HCT116 (cell line): ENCODE data around the gene GLTP. TPM values are rescaled to one million over a fixed set of nuclear protein-coding genes. Genes with fewer than 3 reads are reported as not detected.

Experiments
- ATAC-seq: fragments of 200-7000 bp; cut with Tn5 transposase; 2 replicates; pipeline ENCODE4 v1.9.1; 2020; ENCODE audit warnings: mild to moderate bottlenecking, moderate library complexity
- BruUV-seq: library from RNA; stranded (reverse); fragments of 400-500 nt; replicated peaks from 2 replicates; lab custom pipeline; 2021; lab: Mats Ljungman, UMichigan
- CTCF ChIA-PET: fragments of 300-600 bp; sonication (Branson Sonifier 250); formaldehyde crosslinking; loops from one replicate; lab custom pipeline; 2021; ENCODE audit warnings: antibody characterized with exemption; lab: Charles Lee
- POLR2A ChIA-PET: fragments of 300-600, 350-600 bp; sonication (Branson Sonifier 250); formaldehyde crosslinking; loops from one replicate; lab custom pipeline; 2021; ENCODE audit warnings: antibody characterized with exemption; lab: Charles Lee
- RAD21 ChIA-PET, 2 experiments: fragments of 300-600 bp; sonication (Branson Sonifier 250); formaldehyde crosslinking; loops; one replicate each; lab custom pipeline; 2023; ENCODE audit warnings: low total read pairs in 2 of 2; ENCODE audit not compliant: uncharacterized antibody in 2 of 2, unreplicated experiment in 2 of 2, low non-redundant PET in 1 of 2; lab: Charles Lee
- DNase-seq: peaks from one replicate; pipeline ENCODE4 v3.0.0-alpha.2; 2010; ENCODE audit warnings: low read depth, low spot score
- H2AFZ ChIP-seq: fragments of 200-600 bp; shearing (Covaris generic), sonication (generic); 2 replicates; pipeline ENCODE4 v1.6.1; 2017; ENCODE audit warnings: low read depth, mixed run types, mixed read lengths, antibody characterized with exemption, low read length; ENCODE audit not compliant: poor library complexity, severe bottlenecking
- H3K27ac ChIP-seq: 2 replicates; pipeline ENCODE4 v1.5.1; 2012; ENCODE audit warnings: low read depth, low read length
- H3K27me3 ChIP-seq: fragments of 200-600 bp; sonication (generic); 2 replicates; pipeline ENCODE4 v1.6.1; 2016; ENCODE audit warnings: mixed run types, low read length, mixed read lengths; ENCODE audit not compliant: insufficient read depth
- H3K36me3 ChIP-seq, 2 experiments: fragments of 200-500 bp in 1 of 2; fragments of 200-600 bp in 1 of 2; sonication (Bioruptor generic) in 1 of 2; sonication (generic) in 1 of 2; 2 replicates each; pipeline versions ENCODE4 v1.5.1 to v1.6.1; 2014 to 2016; ENCODE audit warnings: low read length in 2 of 2, inconsistent platforms in 1 of 2, mixed read lengths in 1 of 2, mixed run types in 1 of 2; ENCODE audit not compliant: insufficient read depth in 2 of 2, control insufficient read depth in 1 of 2
- H3K4me1 ChIP-seq, 2 experiments: fragments of 200-600 bp in 1 of 2; sonication (generic) in 1 of 2; 2 replicates each; pipeline versions ENCODE4 v1.5.1 to v1.6.1; 2012 to 2017; ENCODE audit warnings: low read length in 2 of 2, inconsistent platforms in 1 of 2, mild to moderate bottlenecking in 1 of 2, mixed read lengths in 1 of 2, mixed run types in 1 of 2, moderate library complexity in 1 of 2; ENCODE audit not compliant: insufficient read depth in 2 of 2, control insufficient read depth in 1 of 2
- H3K4me2 ChIP-seq: fragments of 200-600 bp; sonication (generic); 2 replicates; pipeline ENCODE4 v1.6.1; 2017; ENCODE audit warnings: mixed run types, low read length, mixed read lengths
- H3K4me3 ChIP-seq, 2 experiments: fragments of 200-600 bp in 1 of 2; sonication (generic) in 1 of 2; replicated peaks in 1 of 2; 2 replicates each; pipeline ENCODE4 v1.5.1; 2011 to 2016; ENCODE audit warnings: low read length in 2 of 2, control low read depth in 1 of 2, low read depth in 1 of 2, mild to moderate bottlenecking in 1 of 2, mixed read lengths in 1 of 2, mixed run types in 1 of 2
- H3K79me2 ChIP-seq: fragments of 200-600 bp; sonication (generic); 2 replicates; pipeline ENCODE4 v1.6.1; 2017; ENCODE audit warnings: mild to moderate bottlenecking, mixed run types, low read length, moderate library complexity, mixed read lengths; ENCODE audit not compliant: insufficient read depth
- H3K9ac ChIP-seq: fragments of 200-600 bp; sonication (generic); 2 replicates; pipeline ENCODE4 v1.6.1; 2016; ENCODE audit warnings: low read length, mixed read lengths
- H3K9me2 ChIP-seq: fragments of 200-600 bp; sonication (generic), shearing (Covaris generic); 2 replicates; pipeline ENCODE4 v1.6.1; 2017; ENCODE audit warnings: mixed run types, mild to moderate bottlenecking, moderate library complexity; ENCODE audit not compliant: insufficient read depth
- H3K9me3 ChIP-seq, 2 experiments: fragments of 200-500 bp in 1 of 2; fragments of 200-600 bp in 1 of 2; sonication (Bioruptor generic) in 1 of 2; sonication (generic) in 1 of 2; 2 replicates each; pipeline ENCODE4 v1.6.1; 2014 to 2017; ENCODE audit warnings: low read length in 2 of 2, mixed read lengths in 2 of 2, inconsistent platforms in 1 of 2, low read depth in 1 of 2, mild to moderate bottlenecking in 1 of 2, mixed run types in 1 of 2, moderate library complexity in 1 of 2; ENCODE audit not compliant: control insufficient read depth in 1 of 2, insufficient read depth in 1 of 2
- H4K20me1 ChIP-seq: fragments of 200-600 bp; sonication (generic), shearing (Covaris generic); 2 replicates; pipeline ENCODE4 v1.6.1; 2017; ENCODE audit warnings: mixed run types, mild to moderate bottlenecking, moderate library complexity; ENCODE audit not compliant: insufficient read depth
- ATF3 ChIP-seq: IDR thresholded peaks from 2 replicates; pipeline ENCODE4 v1.6.1; 2012
- CTCF ChIP-seq, 3 experiments: fragments of 200-600 bp in 1 of 3; sonication (generic) in 1 of 3; IDR thresholded peaks in 2 of 3; conservative IDR thresholded peaks in 1 of 3; 2 replicates each; pipeline ENCODE4 v1.5.1; 2012 to 2017; ENCODE audit warnings: low read depth in 2 of 3, low read length in 2 of 3, antibody characterized with exemption in 1 of 3, borderline replicate concordance in 1 of 3, control low read depth in 1 of 3, mild to moderate bottlenecking in 1 of 3, mixed read lengths in 1 of 3, mixed run types in 1 of 3, moderate library complexity in 1 of 3; ENCODE audit not compliant: insufficient read depth in 1 of 3
- EGR1 ChIP-seq: IDR thresholded peaks from 2 replicates; pipeline ENCODE4 v1.6.1; 2012; ENCODE audit warnings: low read depth
- ELF1 ChIP-seq: IDR thresholded peaks from 2 replicates; pipeline ENCODE4 v1.6.1; 2012; ENCODE audit warnings: low read depth, borderline replicate concordance
- EZH2 ChIP-seq: fragments of 200-600 bp; sonication (generic); IDR thresholded peaks from 2 replicates; pipeline ENCODE4 v1.6.1; 2017; ENCODE audit warnings: antibody characterized with exemption, mixed run types
- EZH2phosphoT487 ChIP-seq: fragments of 200-600 bp; IDR thresholded peaks from 2 replicates; pipeline ENCODE4 v1.6.1; 2018; ENCODE audit warnings: antibody characterized with exemption, borderline replicate concordance
- FOSL1 ChIP-seq: IDR thresholded peaks from 2 replicates; pipeline ENCODE4 v1.6.1; 2012; ENCODE audit warnings: low read depth
- JUND ChIP-seq: IDR thresholded peaks from 2 replicates; pipeline ENCODE4 v1.6.1; 2012
- POLR2A ChIP-seq: IDR thresholded peaks from 2 replicates; pipeline ENCODE4 v1.7.0; 2011; ENCODE audit warnings: borderline replicate concordance; ENCODE audit not compliant: insufficient read depth, insufficient read length; ENCODE audit errors: extremely low read depth
- POLR2AphosphoS5 ChIP-seq: IDR thresholded peaks from 2 replicates; pipeline ENCODE4 v1.6.1; 2011; ENCODE audit warnings: mild to moderate bottlenecking, low read depth, low read length, moderate library complexity
- SIN3A ChIP-seq: IDR thresholded peaks from 2 replicates; pipeline ENCODE4 v1.6.1; 2012; ENCODE audit warnings: low read depth
- SP1 ChIP-seq: IDR thresholded peaks from 2 replicates; pipeline ENCODE4 v1.6.1; 2012; ENCODE audit warnings: low read depth
- SRF ChIP-seq: IDR thresholded peaks from 2 replicates; pipeline ENCODE4 v1.6.1; 2012; ENCODE audit warnings: low read depth
- TCF7L2 ChIP-seq: IDR thresholded peaks from 2 replicates; pipeline ENCODE4 v1.7.0; 2011; ENCODE audit warnings: borderline replicate concordance, inconsistent platforms; ENCODE audit not compliant: insufficient read depth, insufficient read length; ENCODE audit errors: extremely low read depth
- YY1 ChIP-seq: IDR thresholded peaks from 2 replicates; pipeline ENCODE4 v1.6.1; 2011; ENCODE audit warnings: low read length, low read depth, moderate library complexity, mild to moderate bottlenecking; ENCODE audit not compliant: insufficient replicate concordance; ENCODE audit errors: extremely low read depth
- ZFX ChIP-seq: fragments of 450-650 bp; IDR thresholded peaks from 2 replicates; pipeline ENCODE4 v1.6.1; 2017
- ZNF274 ChIP-seq: fragments of 200-500 bp; sonication (Bioruptor generic); IDR thresholded peaks from 2 replicates; pipeline ENCODE4 v1.6.1; 2014; ENCODE audit warnings: mild to moderate bottlenecking, low read depth, low read length, inconsistent platforms
- intact Hi-C: fragments of 100-400 bp; cut with micrococcal nuclease; formaldehyde crosslinking; loops from 2 replicates; pipeline ENCODE4 v1.10.0; 2022
- total RNA-seq: library from RNA; stranded (reverse); gene quantifications from one replicate; pipeline ENCODE4 v1.2.1, GENCODE V29; 2021; ENCODE audit not compliant: unreplicated experiment

Gene GLTP
- total RNA-seq, 1 experiment from 2014 or later: 26.6 TPM

GRCh38 chr12:109821968-109822367, 58.4 kb downstream of the GLTP start:
- no TSS peak for BruUV-seq
- no peaks in the 10 kb centered on the region for H3K79me2 ChIP-seq
- no peak overlapping the region for H3K27ac ChIP-seq
- TF ChIP-seq YY1 (no peak), ZNF274 (no peak), EZH2phosphoT487 (no peak), ATF3 (no peak), FOSL1 (no peak), EGR1 (no peak)
- TF ChIP-seq, all 23 proteins: peak for 0
- no peak overlapping the region for H3K9ac ChIP-seq
- peaks cover 9 to 36% of the 10 kb centered on the region in 2 experiments; a peak in 3 of 4 replicates for H3K4me1 ChIP-seq
- H3K27me3 ChIP-seq: no peaks in the 10 kb centered on the region
- no peak overlapping the region for H3K4me3 ChIP-seq
- H3K4me2 ChIP-seq: no peak overlapping the region
- H3K9me3 ChIP-seq: no peaks in the 10 kb centered on the region
- ChIA-PET RAD21 (no interaction called here), CTCF (no interaction called here), POLR2A (no interaction called here)
- no peaks in the 10 kb centered on the region for H3K36me3 ChIP-seq
- H4K20me1 ChIP-seq: no peaks in the 10 kb centered on the region
- intact Hi-C loops: no loop called here
- H2AFZ ChIP-seq: no peak overlapping the region
- H3K9me2 ChIP-seq: no peaks in the 10 kb centered on the region
- no peak for ATAC-seq
- DNase-seq: no peak

GRCh38 chr12:109820816-109821381, 59.4 kb downstream of the GLTP start:
- H3K4me2 ChIP-seq: no peak overlapping the region
- no peak for ATAC-seq
- peak overlapping the region; percentile 37 for H2AFZ ChIP-seq
- TF ChIP-seq JUND (no peak), POLR2AphosphoS5 (no peak), FOSL1 (no peak), ELF1 (no peak), EGR1 (no peak), CTCF (IDR thresholded peaks at IDR 0.05 in 2 of 3, conservative IDR thresholded peaks at IDR 0.05 in 1 of 3; ENCODE audit: borderline replicate concordance in 1 of 3, insufficient read depth in 1 of 3, low read depth in 2 of 3, low read length in 2 of 3) (no peak), SIN3A (no peak), POLR2A (no peak), SRF (no peak), EZH2 (no peak), TCF7L2 (no peak), SP1 (no peak), ZFX (no peak), YY1 (no peak)

More at GRCh38 chr12:109820816-109821381, 59.4 kb downstream of the GLTP start:
- ChIA-PET RAD21 (no interaction called here), CTCF (no interaction called here), POLR2A (no interaction called here)
- intact Hi-C loops: no loop called here
- no peaks in the 10 kb centered on the region for H3K9me2 ChIP-seq
- peak overlapping the region; percentile 8; the same call in 1 of the 2 replicates for H3K27ac ChIP-seq
- no peak for DNase-seq
- H3K27me3 ChIP-seq: no peaks in the 10 kb centered on the region
- no peak overlapping the region for H3K4me3 ChIP-seq
- peaks cover 9 to 36% of the 10 kb centered on the region in 2 experiments; a peak in 3 of 4 replicates for H3K4me1 ChIP-seq
- H4K20me1 ChIP-seq: no peaks in the 10 kb centered on the region
- H3K36me3 ChIP-seq: no peaks in the 10 kb centered on the region
- H3K9me3 ChIP-seq: no peaks in the 10 kb centered on the region
- H3K9ac ChIP-seq: no peak overlapping the region
- H3K79me2 ChIP-seq: no peaks in the 10 kb centered on the region
- no TSS peak for BruUV-seq
